Measurements from ENCODE around the gene NSF.
"Not testable (repeated sequence)": the region's sequence is repeated elsewhere in the genome, so short reads cannot be mapped to it uniquely, and the experiment has no call there.

NSF gene

DNA sequence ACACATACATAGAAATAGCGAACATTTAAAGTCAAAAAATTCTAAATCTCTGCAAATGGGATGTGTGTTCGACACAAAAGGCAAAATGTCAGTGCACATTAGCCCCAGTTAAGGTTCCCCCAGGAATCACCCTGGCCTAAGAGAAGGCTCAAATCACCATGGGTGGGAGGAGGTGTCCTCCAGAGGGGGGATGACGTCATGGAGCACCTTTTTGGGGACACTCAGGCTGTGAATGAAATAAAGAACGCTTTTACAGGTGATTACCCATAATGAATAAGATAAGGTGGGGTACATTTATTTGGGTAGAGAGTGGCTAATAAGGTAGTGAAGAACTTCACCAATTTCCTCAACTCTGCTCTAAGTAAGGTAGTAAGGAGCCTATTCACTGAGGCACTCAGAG lies 201.6 kb downstream of the NSF start:
- no peaks in the 10 kb centered on the region for H3K36me3 ChIP-seq (ENCODE audit: control insufficient read depth in 4 of 4, insufficient read depth in 4 of 4, low read length in 3 of 4)
- H3K9me3 ChIP-seq (ENCODE audit: control extremely low read depth in 1 of 5, control insufficient read depth in 4 of 5, insufficient read depth in 2 of 5, low read depth in 1 of 5, low read length in 4 of 5), result no peaks in the 10 kb centered on the region
- ChIA-PET POLR2A (no interaction called here), CTCF (no interaction called here)
- peaks cover 0 to 44% (median 18%) of the 10 kb centered on the region in 5 experiments for H3K27me3 ChIP-seq (replicated peaks in 2 of 5; ENCODE audit: control insufficient read depth in 4 of 5, insufficient read depth in 5 of 5, low read length in 4 of 5)
- WGBS (ENCODE audit: insufficient coverage), result 100% methylated on average over 3 of the region's 4 CpGs
- no peaks in the 10 kb centered on the region for H3K4me1 ChIP-seq (ENCODE audit: control extremely low read depth in 1 of 4, control insufficient read depth in 4 of 4, insufficient read depth in 4 of 4, low read length in 3 of 4)
- H3K27ac ChIP-seq (ENCODE audit: insufficient read depth in 1 of 2, low read depth in 1 of 2, low read length in 2 of 2, poor library complexity in 1 of 2, severe bottlenecking in 2 of 2), result no peak overlapping the region
- H3K4me3 ChIP-seq (ENCODE audit: control insufficient read depth in 1 of 7, extremely low read depth in 1 of 7, insufficient read depth in 4 of 7, low read depth in 2 of 7, low read length in 6 of 7), result no peak overlapping the region
- DNase-seq, result no peak

DNA sequence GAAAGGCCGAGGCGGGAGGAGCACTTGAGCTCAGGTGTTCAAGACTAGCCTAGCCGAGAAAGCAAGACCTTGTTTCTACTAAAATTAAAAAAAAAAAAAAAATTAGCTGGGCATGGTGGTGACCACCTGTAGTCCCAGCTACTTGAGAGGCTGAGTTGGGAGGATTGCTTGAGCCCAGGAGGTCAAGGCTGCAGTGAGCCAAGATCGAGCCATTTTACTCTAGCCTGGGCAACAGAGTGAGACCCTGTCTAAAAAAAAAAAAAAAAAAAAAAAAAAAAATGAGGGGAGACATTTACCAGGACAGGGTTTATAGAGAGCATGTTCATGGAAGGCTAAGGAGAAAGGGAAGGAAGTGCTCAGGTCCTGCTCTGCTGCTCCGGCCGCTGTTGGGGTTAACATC lies 202.6 kb downstream of the NSF start:
- peaks cover 0 to 44% (median 19%) of the 10 kb centered on the region in 5 experiments for H3K27me3 ChIP-seq (replicated peaks in 2 of 5; ENCODE audit: control insufficient read depth in 4 of 5, insufficient read depth in 5 of 5, low read length in 4 of 5)
- 90% methylated on average over 3 of the region's 6 CpGs for WGBS (ENCODE audit: insufficient coverage)
- H3K4me1 ChIP-seq (ENCODE audit: control extremely low read depth in 1 of 4, control insufficient read depth in 4 of 4, insufficient read depth in 4 of 4, low read length in 3 of 4); H3K27ac ChIP-seq (ENCODE audit: insufficient read depth in 1 of 2, low read depth in 1 of 2, low read length in 2 of 2, poor library complexity in 1 of 2, severe bottlenecking in 2 of 2); CTCF ChIA-PET; POLR2A ChIA-PET; H3K36me3 ChIP-seq (ENCODE audit: control insufficient read depth in 4 of 4, insufficient read depth in 4 of 4, low read length in 3 of 4); H3K4me3 ChIP-seq (ENCODE audit: control insufficient read depth in 1 of 7, extremely low read depth in 1 of 7, insufficient read depth in 4 of 7, low read depth in 2 of 7, low read length in 6 of 7); H3K9me3 ChIP-seq (ENCODE audit: control extremely low read depth in 1 of 5, control insufficient read depth in 4 of 5, insufficient read depth in 2 of 5, low read depth in 1 of 5, low read length in 4 of 5); DNase-seq: not testable (repeated sequence)

GRCh38 chr17:46793541-46793940 lies 203.1 kb downstream of the NSF start:
- WGBS (ENCODE audit: insufficient coverage), result 77% methylated on average over 4 of the region's 5 CpGs
- CTCF ChIA-PET, result interaction anchor here (1.4 kb wide), 1 partner anchor 9 kb away, joined by 4 read pairs; no protein-coding TSS in a partner anchor
- DNase-seq, result no peak
- POLR2A ChIA-PET, result no interaction called here
- Histone ChIP-seq H3K4me3 (ENCODE audit: control insufficient read depth in 1 of 7, extremely low read depth in 1 of 7, insufficient read depth in 4 of 7, low read depth in 2 of 7, low read length in 6 of 7) (no peak overlapping the region), H3K9me3 (ENCODE audit: control extremely low read depth in 1 of 5, control insufficient read depth in 4 of 5, insufficient read depth in 2 of 5, low read depth in 1 of 5, low read length in 4 of 5) (no peaks in the 10 kb centered on the region), H3K36me3 (ENCODE audit: control insufficient read depth in 4 of 4, insufficient read depth in 4 of 4, low read length in 3 of 4) (no peaks in the 10 kb centered on the region), H3K4me1 (ENCODE audit: control extremely low read depth in 1 of 4, control insufficient read depth in 4 of 4, insufficient read depth in 4 of 4, low read length in 3 of 4) (no peaks in the 10 kb centered on the region), H3K27me3 (replicated peaks in 2 of 5; ENCODE audit: control insufficient read depth in 4 of 5, insufficient read depth in 5 of 5, low read length in 4 of 5) (peaks cover 0 to 44% (median 19%) of the 10 kb centered on the region in 5 experiments), H3K27ac (ENCODE audit: insufficient read depth in 1 of 2, low read depth in 1 of 2, low read length in 2 of 2, poor library complexity in 1 of 2, severe bottlenecking in 2 of 2) (no peak overlapping the region)

DNA sequence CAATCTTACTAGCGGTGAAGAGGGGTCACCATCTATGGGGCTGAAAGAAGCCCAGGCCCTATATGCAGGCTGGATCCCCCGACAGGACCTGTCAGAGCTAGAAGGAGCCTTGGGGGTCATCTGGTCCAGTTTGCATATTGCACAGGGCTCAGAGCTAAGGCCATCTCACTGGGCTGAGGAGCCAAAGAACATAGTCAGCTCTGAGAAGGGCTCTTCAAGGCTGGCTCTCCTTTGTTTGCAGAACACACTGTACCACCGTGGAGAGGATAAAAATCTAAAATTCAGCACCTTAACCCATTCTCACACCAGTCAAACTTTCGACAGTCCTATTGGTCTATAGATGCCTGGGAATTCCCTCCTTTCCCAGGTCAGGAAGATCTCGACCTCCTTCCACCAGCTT lies 203.8 kb downstream of the NSF start:
- no peaks in the 10 kb centered on the region for H3K36me3 ChIP-seq (ENCODE audit: control insufficient read depth in 4 of 4, insufficient read depth in 4 of 4, low read length in 3 of 4)
- 91% methylated on average over 5 of the region's 5 CpGs for WGBS (ENCODE audit: insufficient coverage)
- peaks cover 0 to 44% (median 19%) of the 10 kb centered on the region in 5 experiments for H3K27me3 ChIP-seq (replicated peaks in 2 of 5; ENCODE audit: control insufficient read depth in 4 of 5, insufficient read depth in 5 of 5, low read length in 4 of 5)
- H3K4me1 ChIP-seq (ENCODE audit: control extremely low read depth in 1 of 4, control insufficient read depth in 4 of 4, insufficient read depth in 4 of 4, low read length in 3 of 4), result no peaks in the 10 kb centered on the region
- no peak overlapping the region for H3K4me3 ChIP-seq (ENCODE audit: control insufficient read depth in 1 of 7, extremely low read depth in 1 of 7, insufficient read depth in 4 of 7, low read depth in 2 of 7, low read length in 6 of 7)
- POLR2A ChIA-PET, result no interaction called here
- no peak for DNase-seq
- no peaks in the 10 kb centered on the region for H3K9me3 ChIP-seq (ENCODE audit: control extremely low read depth in 1 of 5, control insufficient read depth in 4 of 5, insufficient read depth in 2 of 5, low read depth in 1 of 5, low read length in 4 of 5)
- H3K27ac ChIP-seq (ENCODE audit: insufficient read depth in 1 of 2, low read depth in 1 of 2, low read length in 2 of 2, poor library complexity in 1 of 2, severe bottlenecking in 2 of 2), result no peak overlapping the region
- CTCF ChIA-PET, result interaction anchor here (1.3 to 1.4 kb wide), 2 partner anchors 10 to 41 kb away, joined by 4 to 6 read pairs; no protein-coding TSS in a partner anchor

DNA sequence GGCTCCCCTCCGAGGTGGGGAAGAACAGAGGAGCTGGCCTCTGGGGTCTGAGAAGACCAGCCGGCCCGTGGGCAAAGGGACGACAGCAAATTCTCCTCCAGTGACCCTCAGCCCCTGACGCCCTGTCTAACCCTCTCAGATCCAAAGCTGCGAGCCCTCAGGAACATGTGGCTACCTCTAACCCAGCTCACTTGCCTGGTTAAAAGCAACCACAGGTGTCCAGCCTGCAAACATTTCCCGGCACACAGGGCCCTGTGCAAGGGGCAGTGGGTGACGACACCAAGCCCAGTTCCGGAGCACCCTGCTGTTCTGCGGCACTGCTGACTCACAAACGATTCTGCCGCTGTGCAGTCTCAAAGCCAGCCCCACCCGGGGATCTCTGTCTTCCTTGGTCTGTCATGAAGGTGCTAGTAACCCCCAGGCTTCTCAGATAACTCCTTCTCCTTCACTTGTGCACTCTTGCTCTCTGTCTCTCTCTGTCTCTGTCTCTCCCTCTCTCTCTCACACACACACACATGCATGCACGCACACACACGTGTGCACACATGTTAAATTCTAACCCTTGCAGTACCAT lies 205.0 kb downstream of the NSF start:
- Histone ChIP-seq H3K4me3 (ENCODE audit: control insufficient read depth in 1 of 7, extremely low read depth in 1 of 7, insufficient read depth in 4 of 7, low read depth in 2 of 7, low read length in 6 of 7) (no peak overlapping the region), H3K27ac (ENCODE audit: insufficient read depth in 1 of 2, low read depth in 1 of 2, low read length in 2 of 2, poor library complexity in 1 of 2, severe bottlenecking in 2 of 2) (no peak overlapping the region), H3K9me3 (ENCODE audit: control extremely low read depth in 1 of 5, control insufficient read depth in 4 of 5, insufficient read depth in 2 of 5, low read depth in 1 of 5, low read length in 4 of 5) (no peaks in the 10 kb centered on the region), H3K27me3 (replicated peaks in 2 of 5; ENCODE audit: control insufficient read depth in 4 of 5, insufficient read depth in 5 of 5, low read length in 4 of 5) (peaks cover 0 to 33% (median 15%) of the 10 kb centered on the region in 5 experiments), H3K36me3 (ENCODE audit: control insufficient read depth in 4 of 4, insufficient read depth in 4 of 4, low read length in 3 of 4) (no peaks in the 10 kb centered on the region), H3K4me1 (ENCODE audit: control extremely low read depth in 1 of 4, control insufficient read depth in 4 of 4, insufficient read depth in 4 of 4, low read length in 3 of 4) (no peaks in the 10 kb centered on the region)
- CTCF ChIA-PET, result interaction anchor here (1.2 to 1.7 kb wide), 3 partner anchors 19 to 40 kb away, joined by 3 to 6 read pairs (median 5); no protein-coding TSS in a partner anchor
- no peak for DNase-seq
- WGBS (ENCODE audit: insufficient coverage), result 77% methylated on average over 10 of the region's 15 CpGs
- POLR2A ChIA-PET, result no interaction called here

GRCh38 chr17:46796084-46796483 lies 205.6 kb downstream of the NSF start:
- Histone ChIP-seq H3K9me3 (ENCODE audit: control extremely low read depth in 1 of 5, control insufficient read depth in 4 of 5, insufficient read depth in 2 of 5, low read depth in 1 of 5, low read length in 4 of 5) (no peaks in the 10 kb centered on the region), H3K4me3 (ENCODE audit: control insufficient read depth in 1 of 7, extremely low read depth in 1 of 7, insufficient read depth in 4 of 7, low read depth in 2 of 7, low read length in 6 of 7) (no peak overlapping the region), H3K4me1 (ENCODE audit: control extremely low read depth in 1 of 4, control insufficient read depth in 4 of 4, insufficient read depth in 4 of 4, low read length in 3 of 4) (no peaks in the 10 kb centered on the region), H3K27me3 (replicated peaks in 2 of 5; ENCODE audit: control insufficient read depth in 4 of 5, insufficient read depth in 5 of 5, low read length in 4 of 5) (peaks cover 0 to 29% (median 13%) of the 10 kb centered on the region in 5 experiments), H3K27ac (ENCODE audit: insufficient read depth in 1 of 2, low read depth in 1 of 2, low read length in 2 of 2, poor library complexity in 1 of 2, severe bottlenecking in 2 of 2) (no peak overlapping the region), H3K36me3 (ENCODE audit: control insufficient read depth in 4 of 4, insufficient read depth in 4 of 4, low read length in 3 of 4) (no peaks in the 10 kb centered on the region)
- 100% methylated on average over 1 of the region's 3 CpGs for WGBS (ENCODE audit: insufficient coverage)
- no peak for DNase-seq
- POLR2A ChIA-PET, result no interaction called here
- CTCF ChIA-PET, result interaction anchor here (1.2 to 1.7 kb wide), 2 partner anchors 19 to 26 kb away, joined by 3 to 5 read pairs; no protein-coding TSS in a partner anchor

GRCh38 chr17:46796524-46796923 lies 206.1 kb downstream of the NSF start:
- no peak overlapping the region for H3K4me3 ChIP-seq (ENCODE audit: control insufficient read depth in 1 of 7, extremely low read depth in 1 of 7, insufficient read depth in 4 of 7, low read depth in 2 of 7, low read length in 6 of 7)
- peaks cover 0 to 26% (median 13%) of the 10 kb centered on the region in 5 experiments for H3K27me3 ChIP-seq (replicated peaks in 2 of 5; ENCODE audit: control insufficient read depth in 4 of 5, insufficient read depth in 5 of 5, low read length in 4 of 5)
- WGBS (ENCODE audit: insufficient coverage), result 100% methylated on average over 2 of the region's 7 CpGs
- no peak for DNase-seq
- H3K4me1 ChIP-seq (ENCODE audit: control extremely low read depth in 1 of 4, control insufficient read depth in 4 of 4, insufficient read depth in 4 of 4, low read length in 3 of 4), result no peaks in the 10 kb centered on the region
- no peaks in the 10 kb centered on the region for H3K9me3 ChIP-seq (ENCODE audit: control extremely low read depth in 1 of 5, control insufficient read depth in 4 of 5, insufficient read depth in 2 of 5, low read depth in 1 of 5, low read length in 4 of 5)
- no peaks in the 10 kb centered on the region for H3K36me3 ChIP-seq (ENCODE audit: control insufficient read depth in 4 of 4, insufficient read depth in 4 of 4, low read length in 3 of 4)
- no peak overlapping the region for H3K27ac ChIP-seq (ENCODE audit: insufficient read depth in 1 of 2, low read depth in 1 of 2, low read length in 2 of 2, poor library complexity in 1 of 2, severe bottlenecking in 2 of 2)
- ChIA-PET POLR2A (no interaction called here), CTCF (interaction anchor here (1.2 to 1.7 kb wide), 2 partner anchors 20 to 25 kb away, joined by 3 to 5 read pairs; no protein-coding TSS in a partner anchor)

All from common myeloid progenitor, CD34-positive (primary cell).